NB4 (cell line): ENCODE measurements around the gene NOL8.

Source experiments
- POLR2A ChIP-seq: IDR thresholded peaks from 2 replicates; pipeline ENCODE4 v1.6.1; 2011; ENCODE audit warnings: mild to moderate bottlenecking; ENCODE audit not compliant: insufficient read length; ENCODE audit errors: extremely low read depth
- TF ChIP-seq, protein P1 (sequence below): IDR thresholded peaks from one replicate; pipeline ENCODE4 v1.5.1; 2012; ENCODE audit warnings: low read depth, low read length
- TF ChIP-seq, protein P2 (sequence below): IDR thresholded peaks from 2 replicates; pipeline ENCODE4 v1.6.1; 2011; ENCODE audit warnings: low read depth, low read length

- TF ChIP-seq, protein P1, sequence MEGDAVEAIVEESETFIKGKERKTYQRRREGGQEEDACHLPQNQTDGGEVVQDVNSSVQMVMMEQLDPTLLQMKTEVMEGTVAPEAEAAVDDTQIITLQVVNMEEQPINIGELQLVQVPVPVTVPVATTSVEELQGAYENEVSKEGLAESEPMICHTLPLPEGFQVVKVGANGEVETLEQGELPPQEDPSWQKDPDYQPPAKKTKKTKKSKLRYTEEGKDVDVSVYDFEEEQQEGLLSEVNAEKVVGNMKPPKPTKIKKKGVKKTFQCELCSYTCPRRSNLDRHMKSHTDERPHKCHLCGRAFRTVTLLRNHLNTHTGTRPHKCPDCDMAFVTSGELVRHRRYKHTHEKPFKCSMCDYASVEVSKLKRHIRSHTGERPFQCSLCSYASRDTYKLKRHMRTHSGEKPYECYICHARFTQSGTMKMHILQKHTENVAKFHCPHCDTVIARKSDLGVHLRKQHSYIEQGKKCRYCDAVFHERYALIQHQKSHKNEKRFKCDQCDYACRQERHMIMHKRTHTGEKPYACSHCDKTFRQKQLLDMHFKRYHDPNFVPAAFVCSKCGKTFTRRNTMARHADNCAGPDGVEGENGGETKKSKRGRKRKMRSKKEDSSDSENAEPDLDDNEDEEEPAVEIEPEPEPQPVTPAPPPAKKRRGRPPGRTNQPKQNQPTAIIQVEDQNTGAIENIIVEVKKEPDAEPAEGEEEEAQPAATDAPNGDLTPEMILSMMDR = no peak
- TF ChIP-seq POLR2A = no peak
- TF ChIP-seq, protein P2, sequence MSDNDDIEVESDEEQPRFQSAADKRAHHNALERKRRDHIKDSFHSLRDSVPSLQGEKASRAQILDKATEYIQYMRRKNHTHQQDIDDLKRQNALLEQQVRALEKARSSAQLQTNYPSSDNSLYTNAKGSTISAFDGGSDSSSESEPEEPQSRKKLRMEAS = no peak
Measured at GRCh38 chr9:92289708-92290390, 35.3 kb downstream of the NOL8 start.
